NCI-H2196 (cell line): ENCODE results near the gene MYB.
"Not testable (repeated sequence)": the region's sequence is repeated elsewhere in the genome, so short reads cannot be mapped to it uniquely, and the experiment has no call there.

Experiments used
- DNase-seq: peaks from one replicate; lab custom pipeline; 2025; ENCODE audit not compliant: unreplicated experiment; lab: John Stamatoyannopoulos, UW

Gene MYB

GRCh38 chr6:135162678-135163439 is 18.2 kb upstream of the MYB start:
- no peak for DNase-seq

- DNase-seq = no peak
Observed at GRCh38 chr6:135163440-135163738, 17.7 kb upstream of the MYB start.

- DNase-seq = not testable (repeated sequence)
Observed at GRCh38 chr6:135164387-135164786, 16.7 kb upstream of the MYB start.

- no peak for DNase-seq
Observed at GRCh38 chr6:135165031-135165430, 16.1 kb upstream of the MYB start.

GRCh38 chr6:135166515-135166914 is 14.6 kb upstream of the MYB start:
- DNase-seq = no peak

GRCh38 chr6:135167617-135168016 is 13.5 kb upstream of the MYB start:
- no peak for DNase-seq

GRCh38 chr6:135168766-135169165 is 12.3 kb upstream of the MYB start:
- DNase-seq = no peak

GRCh38 chr6:135170238-135170637 is 10.9 kb upstream of the MYB start:
- DNase-seq = no peak

GRCh38 chr6:135170849-135171248 is 10.3 kb upstream of the MYB start:
- DNase-seq = no peak

- no peak for DNase-seq
Observed at GRCh38 chr6:135173242-135173988, 7.7 kb upstream of the MYB start.

- DNase-seq = no peak
Observed at GRCh38 chr6:135173989-135174484, 7.1 kb upstream of the MYB start.

GRCh38 chr6:135176058-135176457 is 5.0 kb upstream of the MYB start:
- DNase-seq = no peak

- no peak for DNase-seq
Observed at GRCh38 chr6:135176464-135176863, 4.6 kb upstream of the MYB start.

GRCh38 chr6:135179372-135179771 is 1.7 kb upstream of the MYB start:
- DNase-seq = no peak

GRCh38 chr6:135179920-135180541 is 1.1 kb upstream of the MYB start:
- DNase-seq = no peak

GRCh38 chr6:135181333-135182070 is 394 bp downstream of the MYB start:
- DNase-seq = no peak

GRCh38 chr6:135182071-135183001 is 1.2 kb downstream of the MYB start:
- DNase-seq = peak; percentile 28

- DNase-seq = peak; percentile 57
Observed at GRCh38 chr6:135183002-135183531, 2.0 kb downstream of the MYB start.

- DNase-seq = peak; percentile 20
Observed at GRCh38 chr6:135183532-135184440, 2.7 kb downstream of the MYB start.
